Epithelial cell of esophagus (primary cell): ENCODE results near the gene MOSPD3.

Source experiments
- DNase-seq: peaks from one replicate; pipeline ENCODE4 v3.0.0; 2010; ENCODE audit warnings: low read depth
- H3K4me3 ChIP-seq: 2 replicates; pipeline ENCODE4 v1.5.1; 2011; ENCODE audit warnings: mild to moderate bottlenecking, low read length, control low read depth
- TF ChIP-seq, protein P1 (sequence below): IDR thresholded peaks from 2 replicates; pipeline ENCODE4 v1.5.1; 2011; ENCODE audit warnings: low read depth, mild to moderate bottlenecking, low read length, control low read depth, inconsistent platforms; ENCODE audit not compliant: insufficient read depth; ENCODE audit errors: missing control alignments

Gene MOSPD3

DNA sequence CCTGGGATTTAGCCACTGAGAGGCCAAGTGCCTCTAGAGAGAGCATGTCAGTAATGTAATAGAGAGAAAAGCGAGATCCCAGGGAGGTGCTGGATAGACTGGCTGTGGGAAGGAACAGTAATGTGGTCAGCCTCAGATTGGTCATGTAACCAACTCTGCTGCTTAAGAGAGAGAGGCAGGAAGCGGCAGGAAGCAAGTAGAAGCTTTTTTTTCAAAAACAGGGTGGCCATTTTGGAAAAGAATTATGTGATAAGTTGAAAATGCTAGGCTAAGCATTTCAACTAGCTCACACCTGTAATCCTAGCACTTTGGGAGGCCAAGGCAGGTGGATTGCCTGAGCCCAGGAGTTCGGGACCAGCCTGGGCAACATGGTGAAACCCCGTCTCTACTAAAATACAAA, 13.9 kb upstream of the MOSPD3 start:
- no peak for DNase-seq
- TF ChIP-seq, protein P1, sequence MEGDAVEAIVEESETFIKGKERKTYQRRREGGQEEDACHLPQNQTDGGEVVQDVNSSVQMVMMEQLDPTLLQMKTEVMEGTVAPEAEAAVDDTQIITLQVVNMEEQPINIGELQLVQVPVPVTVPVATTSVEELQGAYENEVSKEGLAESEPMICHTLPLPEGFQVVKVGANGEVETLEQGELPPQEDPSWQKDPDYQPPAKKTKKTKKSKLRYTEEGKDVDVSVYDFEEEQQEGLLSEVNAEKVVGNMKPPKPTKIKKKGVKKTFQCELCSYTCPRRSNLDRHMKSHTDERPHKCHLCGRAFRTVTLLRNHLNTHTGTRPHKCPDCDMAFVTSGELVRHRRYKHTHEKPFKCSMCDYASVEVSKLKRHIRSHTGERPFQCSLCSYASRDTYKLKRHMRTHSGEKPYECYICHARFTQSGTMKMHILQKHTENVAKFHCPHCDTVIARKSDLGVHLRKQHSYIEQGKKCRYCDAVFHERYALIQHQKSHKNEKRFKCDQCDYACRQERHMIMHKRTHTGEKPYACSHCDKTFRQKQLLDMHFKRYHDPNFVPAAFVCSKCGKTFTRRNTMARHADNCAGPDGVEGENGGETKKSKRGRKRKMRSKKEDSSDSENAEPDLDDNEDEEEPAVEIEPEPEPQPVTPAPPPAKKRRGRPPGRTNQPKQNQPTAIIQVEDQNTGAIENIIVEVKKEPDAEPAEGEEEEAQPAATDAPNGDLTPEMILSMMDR, result no peak
- no peak overlapping the region for H3K4me3 ChIP-seq

DNA sequence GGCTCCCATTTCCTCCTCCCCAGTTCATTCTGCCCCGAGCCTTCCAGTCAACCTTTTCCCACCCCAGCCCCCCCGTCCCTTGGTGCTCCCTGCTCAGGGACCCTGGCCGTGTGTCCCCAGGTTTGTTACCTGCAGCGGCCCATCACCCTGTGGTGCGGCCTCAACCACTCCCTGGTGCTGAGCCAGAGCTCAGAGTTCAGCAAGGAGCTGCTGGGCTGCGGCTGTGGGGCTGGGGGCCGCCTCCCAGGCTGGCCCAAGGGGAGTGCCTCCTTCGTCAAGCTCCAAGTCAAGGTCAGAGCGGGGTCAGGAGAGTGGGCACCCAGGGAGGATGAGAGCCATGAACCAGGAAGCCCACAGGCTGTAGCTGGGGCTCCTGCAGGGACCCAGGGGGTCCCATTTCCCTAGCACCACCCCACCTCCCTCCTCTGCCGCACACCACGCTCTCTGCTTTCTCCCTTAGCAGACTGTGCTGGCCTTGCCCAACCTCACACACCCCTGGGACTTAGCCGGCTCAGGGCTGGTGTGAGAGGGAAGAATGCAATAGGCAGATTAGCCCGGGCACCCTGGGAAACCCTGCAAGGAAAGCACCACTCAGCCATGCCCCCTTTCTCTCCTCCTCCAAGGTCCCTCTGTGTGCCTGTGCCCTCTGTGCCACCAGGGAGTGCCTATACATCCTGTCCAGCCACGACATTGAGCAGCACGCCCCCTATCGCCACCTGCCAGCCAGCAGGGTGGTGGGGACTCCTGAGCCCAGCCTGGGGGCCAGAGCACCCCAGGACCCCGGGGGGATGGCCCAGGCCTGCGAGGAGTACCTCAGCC, 12.2 kb upstream of the MOSPD3 start:
- DNase-seq, result no peak
- H3K4me3 ChIP-seq, result no peak overlapping the region
- TF ChIP-seq, protein P1, result no peak

DNA sequence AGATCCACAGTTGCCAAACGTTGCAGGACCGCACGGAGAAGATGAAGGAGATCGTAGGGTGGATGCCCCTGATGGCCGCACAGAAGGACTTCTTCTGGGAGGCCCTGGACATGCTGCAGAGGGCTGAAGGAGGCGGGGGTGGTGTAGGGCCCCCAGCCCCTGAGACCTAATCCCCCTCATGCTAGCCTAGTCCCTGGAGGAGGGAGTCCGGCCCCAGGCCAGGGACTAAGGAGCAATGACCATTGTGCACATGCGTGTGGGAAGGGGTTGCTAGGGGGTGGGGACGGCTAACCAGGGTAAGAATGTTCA, 11.7 kb upstream of the MOSPD3 start:
- TF ChIP-seq, protein P1, result no peak
- no peak for DNase-seq
- no peak overlapping the region for H3K4me3 ChIP-seq

DNA sequence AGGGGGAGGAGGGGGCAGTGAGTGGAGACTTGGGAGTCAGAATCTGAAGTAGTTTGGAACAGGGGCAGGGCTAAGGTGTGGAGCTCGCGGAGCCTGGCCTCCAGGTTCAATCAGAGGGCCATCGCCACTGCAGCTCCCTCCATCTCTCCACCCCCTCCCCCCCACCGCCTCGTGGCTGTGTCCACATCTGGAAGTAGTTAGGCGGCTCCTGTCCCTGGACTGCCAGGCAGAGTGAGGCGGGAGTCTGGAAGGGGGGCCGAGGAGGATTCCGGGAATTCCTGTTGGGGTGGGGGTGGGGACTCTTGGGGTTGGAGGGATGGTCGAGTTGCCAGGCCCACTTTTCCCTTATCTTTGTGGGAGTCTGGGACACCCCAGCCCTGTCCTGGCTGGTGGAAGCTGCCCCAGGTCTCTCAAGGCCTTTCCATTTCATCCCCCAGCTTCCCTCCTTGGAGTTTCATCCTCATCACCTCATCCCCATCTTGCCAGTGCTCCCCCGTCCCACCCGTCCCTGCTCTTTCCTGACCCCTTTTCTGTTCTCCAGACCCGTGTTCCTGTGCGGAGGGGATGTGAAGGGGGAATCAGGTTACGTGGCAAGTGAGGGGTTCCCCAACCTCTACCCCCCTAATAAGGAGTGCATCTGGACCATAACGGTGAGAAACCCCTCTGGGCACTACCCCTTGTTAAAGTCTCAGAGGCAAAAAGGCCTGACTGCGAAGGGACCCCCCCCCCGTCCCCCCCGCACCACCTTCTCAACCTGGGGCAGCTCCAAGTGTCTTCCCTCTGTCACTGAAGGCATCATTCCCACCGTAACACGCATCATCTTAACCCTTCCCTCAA, 9.2 kb upstream of the MOSPD3 start:
- TF ChIP-seq, protein P1, result no peak
- DNase-seq, result no peak
- H3K4me3 ChIP-seq, result no peak overlapping the region

DNA sequence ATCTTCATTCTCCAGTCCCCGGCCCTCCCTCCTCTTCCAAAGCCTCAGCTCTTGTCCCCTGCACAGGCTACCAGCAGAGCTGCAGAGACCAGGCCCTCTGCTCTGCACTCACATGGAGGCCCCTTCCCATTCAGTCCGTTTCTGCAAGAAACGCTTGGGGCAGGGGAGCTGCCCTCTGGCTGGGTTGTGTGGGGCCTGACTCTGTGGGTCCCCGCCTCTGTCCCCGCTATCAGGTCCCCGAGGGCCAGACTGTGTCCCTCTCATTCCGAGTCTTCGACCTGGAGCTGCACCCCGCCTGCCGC, 8.7 kb upstream of the MOSPD3 start:
- DNase-seq, result no peak
- TF ChIP-seq, protein P1, result no peak
- peak overlapping the region; percentile 58 for H3K4me3 ChIP-seq

DNA sequence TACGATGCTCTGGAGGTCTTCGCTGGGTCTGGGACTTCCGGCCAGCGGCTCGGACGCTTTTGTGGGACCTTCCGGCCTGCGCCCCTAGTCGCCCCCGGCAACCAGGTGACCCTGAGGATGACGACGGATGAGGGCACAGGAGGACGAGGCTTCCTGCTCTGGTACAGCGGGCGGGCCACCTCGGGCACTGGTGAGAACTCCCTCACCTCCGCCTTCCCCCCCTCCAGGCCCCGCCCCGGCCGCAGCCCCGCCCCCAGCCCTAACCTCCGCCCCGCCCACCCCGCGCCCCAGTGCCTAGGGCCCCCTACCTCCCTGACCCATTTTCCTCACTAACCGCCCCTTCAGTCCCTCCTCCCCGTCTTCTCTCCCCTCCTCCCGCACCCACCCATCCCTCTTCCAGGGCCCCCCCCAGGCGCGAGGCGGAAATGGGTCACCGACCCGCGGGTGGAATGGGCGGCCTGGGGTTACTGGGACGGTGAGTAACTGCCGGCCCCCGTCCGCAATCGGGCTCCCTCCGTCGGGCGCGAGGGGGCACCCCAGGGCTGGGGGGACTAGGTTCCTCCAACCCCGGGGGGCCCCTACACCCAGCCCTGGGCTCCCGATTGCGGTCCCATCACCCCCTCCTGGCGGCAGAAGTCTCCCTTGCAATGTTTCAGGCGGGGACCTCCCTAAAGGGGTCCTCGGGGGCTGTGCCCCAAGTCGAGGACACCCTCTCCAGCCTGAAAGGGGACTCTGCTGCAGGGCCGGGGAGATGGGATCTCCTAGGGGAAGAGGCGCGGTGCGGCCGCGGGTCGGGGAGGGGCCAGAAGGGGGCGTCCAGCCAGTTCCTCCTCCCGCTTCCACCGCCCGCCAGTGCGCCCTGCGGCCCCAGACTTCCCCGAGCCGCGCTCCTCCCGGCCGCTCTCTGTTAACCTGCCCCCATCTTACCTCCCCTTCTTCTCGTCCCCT, 8.0 kb upstream of the MOSPD3 start:
- TF ChIP-seq, protein P1, result peak; percentile 37
- H3K4me3 ChIP-seq, result peak overlapping the region; percentile 58
- DNase-seq, result peak; percentile 58
